GM19193 (cell line): Measurements from ENCODE around the gene IER3.

Experiments
- POLR2A ChIP-seq: IDR thresholded peaks from 4 replicates; pipeline ENCODE4 v1.6.1; 2011; ENCODE audit not compliant: insufficient read depth, insufficient read length; ENCODE audit errors: extremely low read depth

Gene IER3

GRCh38 chr6:30705620-30706019 is 38.7 kb downstream of the IER3 start:
- TF ChIP-seq POLR2A, result no peak

GRCh38 chr6:30703821-30704220 is 40.5 kb downstream of the IER3 start:
- TF ChIP-seq POLR2A, result no peak

- TF ChIP-seq POLR2A, result no peak
Measured at GRCh38 chr6:30703011-30703410, 41.3 kb downstream of the IER3 start.

GRCh38 chr6:30700340-30700739 is 44.0 kb downstream of the IER3 start:
- no peak for TF ChIP-seq POLR2A

GRCh38 chr6:30696432-30696831 is 47.9 kb downstream of the IER3 start:
- no peak for TF ChIP-seq POLR2A
